CD4-positive, alpha-beta T cell (primary cell): ENCODE measurements around the gene F8. TPM values are rescaled to one million over a fixed set of nuclear protein-coding genes. Genes with fewer than 3 reads are reported as not detected.
"Not testable (repeated sequence)": the region's sequence is repeated elsewhere in the genome, so short reads cannot be mapped to it uniquely, and the experiment has no call there.

Experiments
- ATAC-seq: fragments of 200-7000 bp; cut with Tn5 transposase; one replicate; pipeline ENCODE4 v1.10.0; 2022; ENCODE audit warnings: mild to moderate bottlenecking; ENCODE audit not compliant: poor library complexity
- CTCF ChIA-PET: fragments of 350-600 bp; sonication (Branson Sonifier 250); formaldehyde crosslinking; loops from one replicate; lab custom pipeline; 2021; ENCODE audit warnings: antibody characterized with exemption, inconsistent platforms; lab: Charles Lee
- POLR2A ChIA-PET: fragments of 350-600 bp; sonication (Branson Sonifier 250); formaldehyde crosslinking; loops from one replicate; lab custom pipeline; 2021; ENCODE audit warnings: antibody characterized with exemption, inconsistent platforms; lab: Charles Lee
- DNase-seq, 14 experiments: peaks; one replicate each; pipeline ENCODE4 v3.0.0-alpha.2; 2013 to 2020; ENCODE audit warnings: mixed read lengths in 2 of 14
- H3K27ac ChIP-seq, 2 donors: one replicate each; pipeline versions ENCODE4 v1.5.1 to v1.7.0; 2013; ENCODE audit warnings: low read length in 2 of 2, low read depth in 1 of 2, mild to moderate bottlenecking in 1 of 2
- H3K27me3 ChIP-seq, 2 experiments: 1 replicate in 1 of 2; 2 replicates in 1 of 2; pipeline versions ENCODE4 v1.6.1 to v1.7.0; 2013; ENCODE audit warnings: low read length in 2 of 2, control low read depth in 1 of 2, mild to moderate bottlenecking in 1 of 2, moderate library complexity in 1 of 2; ENCODE audit not compliant: insufficient read depth in 2 of 2, control insufficient read depth in 1 of 2
- H3K36me3 ChIP-seq: one replicate; pipeline ENCODE4 v1.6.1; 2013; ENCODE audit warnings: low read length, control low read depth; ENCODE audit not compliant: insufficient read depth
- H3K4me1 ChIP-seq: one replicate; pipeline ENCODE4 v1.6.1; 2013; ENCODE audit warnings: low read length, control low read depth; ENCODE audit not compliant: insufficient read depth
- H3K4me3 ChIP-seq: one replicate; pipeline ENCODE4 v1.5.1; 2013; ENCODE audit warnings: mild to moderate bottlenecking, low read length, moderate library complexity
- H3K9me3 ChIP-seq, 2 experiments: 1 replicate in 1 of 2; 2 replicates in 1 of 2; pipeline versions ENCODE4 v1.6.1 to v1.7.0; 2013; ENCODE audit warnings: low read length in 2 of 2, mild to moderate bottlenecking in 2 of 2, control low read depth in 1 of 2, moderate library complexity in 1 of 2; ENCODE audit not compliant: control insufficient read depth in 1 of 2, insufficient read depth in 1 of 2
- H3K27ac Mint-ChIP-seq: one replicate; pipeline ENCODE4 v1.8.0; 2020; ENCODE audit warnings: mixed read lengths
- H3K27me3 Mint-ChIP-seq: one replicate; pipeline ENCODE4 v1.8.0; 2021; ENCODE audit warnings: mixed read lengths
- H3K36me3 Mint-ChIP-seq: one replicate; pipeline ENCODE4 v1.8.0; 2021; ENCODE audit warnings: low read depth, mixed read lengths
- H3K4me1 Mint-ChIP-seq: one replicate; pipeline ENCODE4 v1.8.0; 2021; ENCODE audit warnings: low read depth, mixed read lengths
- H3K4me3 Mint-ChIP-seq: one replicate; pipeline ENCODE4 v1.8.0; 2020; ENCODE audit warnings: mild to moderate bottlenecking, mixed read lengths
- H3K9me3 Mint-ChIP-seq: one replicate; pipeline ENCODE4 v1.8.0; 2020; ENCODE audit warnings: mixed read lengths
- CTCF ChIP-seq: fragments of 200-600 bp; IDR thresholded peaks from one replicate; pipeline ENCODE4 v1.8.0; 2022; ENCODE audit warnings: antibody characterized with exemption, mild to moderate bottlenecking
- intact Hi-C, 2 experiments: fragments of 100-400 bp; cut with DNase I in 1 of 2; cut with micrococcal nuclease in 1 of 2; formaldehyde crosslinking; loops; one replicate each; pipeline versions ENCODE4 v1.15.1 to v1.9.0; 2023 to 2025; cut with DNase I, micrococcal nuclease
- total RNA-seq, 174 experiments: library from RNA in 2 of 174; stranded (reverse) in 2 of 174; gene quantifications; one replicate each; pipeline ENCODE4 v1.2.3 and lab custom pipeline; 2021 to 2026

The F8 gene
- total RNA-seq, 2 experiments from 2014 or later = 0.66 to 0.67 TPM

GRCh38 chrX:154819771-154820341 is 202.7 kb downstream of the F8 start:
- no peak overlapping the region for H3K27ac ChIP-seq
- intact Hi-C loops = no loop called here
- H3K9me3 ChIP-seq = no peaks in the 10 kb centered on the region
- DNase-seq = no peak
- ChIA-PET CTCF (no interaction called here), POLR2A (no interaction called here)
- H3K36me3 Mint-ChIP-seq = no peaks in the 10 kb centered on the region
- no peaks in the 10 kb centered on the region for H3K4me1 Mint-ChIP-seq
- no peak overlapping the region for H3K4me3 ChIP-seq
- H3K4me1 ChIP-seq = no peaks in the 10 kb centered on the region
- no peaks in the 10 kb centered on the region for H3K9me3 Mint-ChIP-seq
- no peaks in the 10 kb centered on the region for H3K27me3 Mint-ChIP-seq
- no peak overlapping the region for H3K27ac Mint-ChIP-seq
- no peak for ATAC-seq
- H3K36me3 ChIP-seq = no peaks in the 10 kb centered on the region
- H3K4me3 Mint-ChIP-seq = no peak overlapping the region
- no peak for TF ChIP-seq CTCF
- no peaks in the 10 kb centered on the region for H3K27me3 ChIP-seq

- TF ChIP-seq CTCF = no peak
- no peaks in the 10 kb centered on the region for H3K27me3 Mint-ChIP-seq
- ChIA-PET CTCF (interaction anchor here (1.0 kb wide), 1 partner anchor 10 kb away, joined by 3 read pairs; no protein-coding TSS in a partner anchor), POLR2A (no interaction called here)
- no peak overlapping the region for H3K4me3 ChIP-seq
- H3K4me1 Mint-ChIP-seq = no peaks in the 10 kb centered on the region
- DNase-seq (no peak), ATAC-seq (no peak)
- H3K27ac ChIP-seq = no peak overlapping the region
- H3K36me3 Mint-ChIP-seq = no peaks in the 10 kb centered on the region
- H3K27me3 ChIP-seq = no peaks in the 10 kb centered on the region
- H3K4me3 Mint-ChIP-seq = no peak overlapping the region
- no peaks in the 10 kb centered on the region for H3K9me3 Mint-ChIP-seq
- no peak overlapping the region for H3K27ac Mint-ChIP-seq
- H3K4me1 ChIP-seq = no peaks in the 10 kb centered on the region
- intact Hi-C loops = no loop called here
- no peaks in the 10 kb centered on the region for H3K9me3 ChIP-seq
- H3K36me3 ChIP-seq = no peaks in the 10 kb centered on the region
These were observed 203.4 kb downstream of the F8 start for GRCh38 chrX:154818916-154819770.

GRCh38 chrX:154817048-154817618 is 205.4 kb downstream of the F8 start:
- intact Hi-C loops, POLR2A ChIA-PET, H3K9me3 ChIP-seq, H3K36me3 Mint-ChIP-seq, H3K9me3 Mint-ChIP-seq, ATAC-seq, H3K36me3 ChIP-seq, H3K4me1 Mint-ChIP-seq, H3K27ac Mint-ChIP-seq, H3K27ac ChIP-seq, DNase-seq, H3K4me3 ChIP-seq, H3K4me1 ChIP-seq, CTCF ChIA-PET, H3K4me3 Mint-ChIP-seq, H3K27me3 Mint-ChIP-seq, H3K27me3 ChIP-seq: not testable (repeated sequence)

GRCh38 chrX:154816326-154816898 is 206.1 kb downstream of the F8 start:
- DNase-seq, H3K4me1 Mint-ChIP-seq, H3K27me3 Mint-ChIP-seq, intact Hi-C loops, H3K36me3 ChIP-seq, H3K27me3 ChIP-seq, H3K9me3 ChIP-seq, ATAC-seq, H3K27ac ChIP-seq, POLR2A ChIA-PET, H3K4me3 Mint-ChIP-seq, H3K4me3 ChIP-seq, H3K36me3 Mint-ChIP-seq, H3K27ac Mint-ChIP-seq, H3K9me3 Mint-ChIP-seq, CTCF ChIA-PET, H3K4me1 ChIP-seq: not testable (repeated sequence)
